ENCODE data around the gene TROAP. TPM values are rescaled to one million over a fixed set of nuclear protein-coding genes. Genes with fewer than 3 reads are reported as not detected.

TROAP gene
- total and polyA plus RNA-seq, 8 donors: 0.08 to 1.3 (median 0.46) TPM; not detected in 1

- no peak for TF ChIP-seq CTCF (IDR thresholded peaks at IDR 0.05)
- Histone ChIP-seq H3K4me1 (no peaks in the 10 kb centered on the region), H3K27me3 (no peaks in the 10 kb centered on the region), H3K9me3 (no peaks in the 10 kb centered on the region), H3K36me3 (no peaks in the 10 kb centered on the region), H3K4me3 (no peak overlapping the region), H3K27ac (no peak overlapping the region)
- 72 to 78% methylated on average over 7 of the region's 7 CpGs for WGBS, 2 donors
- no peak for ATAC-seq
- FAIRE-seq: no peak
- intact Hi-C loops (cut with DNase I): loop anchor here in 2 of 3 donors (5.0 to 10.0 kb wide), 2 partner anchors 153 to 215 kb away; no protein-coding TSS in a partner anchor
- no peak for DNase-seq
These were observed 36.6 kb downstream of the TROAP start for GRCh38 chr12:49359671-49360070.

- no peak for FAIRE-seq
These were observed 39.0 kb downstream of the TROAP start for GRCh38 chr12:49362077-49362476.

GRCh38 chr12:49364989-49365388 is 41.9 kb downstream of the TROAP start:
- DNase-seq (no peak), FAIRE-seq (no peak), ATAC-seq (no peak)
- no peak overlapping the region for H3K4me3 ChIP-seq
- no peak for TF ChIP-seq CTCF (IDR thresholded peaks at IDR 0.05)
- peaks cover 0 to 12% (median 11%) of the 10 kb centered on the region in 3 donors for H3K4me1 ChIP-seq
- 87 to 93% methylated on average over 1 of the region's 1 CpG for WGBS, 2 donors
- no peaks in the 10 kb centered on the region for H3K27me3 ChIP-seq
- intact Hi-C loops (cut with DNase I): loop anchor here in 1 of 3 donors (10.0 kb wide), 1 partner anchor 210 kb away; no protein-coding TSS in a partner anchor
- H3K9me3 ChIP-seq: no peaks in the 10 kb centered on the region
- H3K27ac ChIP-seq: no peak overlapping the region
- H3K36me3 ChIP-seq: no peaks in the 10 kb centered on the region

More at GRCh38 chr12:49362077-49362476, 39.0 kb downstream of the TROAP start:
- Histone ChIP-seq H3K36me3 (no peaks in the 10 kb centered on the region), H3K27ac (no peak overlapping the region), H3K4me3 (no peak overlapping the region), H3K27me3 (no peaks in the 10 kb centered on the region), H3K4me1 (no peaks in the 10 kb centered on the region), H3K9me3 (no peaks in the 10 kb centered on the region)
- no peak for TF ChIP-seq CTCF (IDR thresholded peaks at IDR 0.05)
- intact Hi-C loops (cut with DNase I): loop anchor here in 1 of 3 donors (10.0 kb wide), 1 partner anchor 213 kb away; no protein-coding TSS in a partner anchor
- DNase-seq (no peak), ATAC-seq (no peak)
- WGBS, 2 donors: 90 to 93% methylated on average over 1 of the region's 1 CpG

GRCh38 chr12:49365542-49365941 is 42.5 kb downstream of the TROAP start:
- Histone ChIP-seq H3K27me3 (no peaks in the 10 kb centered on the region), H3K4me1 (peaks cover 0 to 12% (median 12%) of the 10 kb centered on the region in 3 donors), H3K4me3 (no peak overlapping the region), H3K9me3 (no peaks in the 10 kb centered on the region), H3K27ac (no peak overlapping the region), H3K36me3 (no peaks in the 10 kb centered on the region)
- 76 to 78% methylated on average over 5 of the region's 5 CpGs for WGBS, 2 donors
- intact Hi-C loops (cut with DNase I): loop anchor here in 1 of 3 donors (10.0 kb wide), 1 partner anchor 209 kb away; no protein-coding TSS in a partner anchor
- ATAC-seq (no peak), DNase-seq (no peak), FAIRE-seq (no peak)
- TF ChIP-seq CTCF (IDR thresholded peaks at IDR 0.05): no peak

- no peak for TF ChIP-seq CTCF (IDR thresholded peaks at IDR 0.05)
- no peaks in the 10 kb centered on the region for H3K36me3 ChIP-seq
- ATAC-seq (peak; percentile 30 to 42 (median 36)), FAIRE-seq (no peak), DNase-seq (no peak)
- no peaks in the 10 kb centered on the region for H3K9me3 ChIP-seq
- H3K4me3 ChIP-seq: peak overlapping the region; percentile 74 to 87 (median 84)
- intact Hi-C loops (cut with DNase I): loop anchor here in 1 of 3 donors (10.0 kb wide), 1 partner anchor 209 kb away; no protein-coding TSS in a partner anchor
- WGBS, 2 donors: 11 to 15% methylated on average over 38 of the region's 38 CpGs
- H3K27me3 ChIP-seq: no peaks in the 10 kb centered on the region
- peaks cover 0 to 12% (median 12%) of the 10 kb centered on the region in 3 donors for H3K4me1 ChIP-seq
- peak overlapping the region; percentile 74 to 93 (median 85) for H3K27ac ChIP-seq
These were observed 43.1 kb downstream of the TROAP start for GRCh38 chr12:49366096-49366651.
